OCI-LY7 (cell line): ENCODE data around the gene VIL1. TPM values are rescaled to one million over a fixed set of nuclear protein-coding genes. Genes with fewer than 3 reads are reported as not detected.

ENCODE experiments used
- BruUV-seq: library from RNA; stranded (reverse); fragments of 400-500 nt; replicated peaks from 2 replicates; lab custom pipeline; 2021; lab: Mats Ljungman, UMichigan
- CTCF ChIA-PET: fragments of 300-600 bp; sonication (Branson Sonifier 250); formaldehyde crosslinking; loops from one replicate; lab custom pipeline; 2022; ENCODE audit warnings: antibody characterized with exemption; ENCODE audit not compliant: unreplicated experiment; lab: Charles Lee
- POLR2A ChIA-PET: fragments of 300-600 bp; sonication (Branson Sonifier 250); formaldehyde crosslinking; loops from one replicate; lab custom pipeline; 2022; ENCODE audit warnings: antibody characterized with exemption; lab: Charles Lee
- DNase-seq: peaks from one replicate; pipeline ENCODE4 v3.0.0-alpha.2; 2015; ENCODE audit warnings: low spot score
- H2AFZ ChIP-seq: fragments of 200-600 bp; sonication (generic), shearing (Covaris generic); 2 replicates; pipeline ENCODE4 v1.6.1; 2014; ENCODE audit warnings: mild to moderate bottlenecking, antibody characterized with exemption, low read length, moderate library complexity
- H3K27ac ChIP-seq: fragments of 200-600 bp; sonication (generic); 2 replicates; pipeline ENCODE4 v1.5.1; 2014; ENCODE audit warnings: mixed run types, low read depth, mild to moderate bottlenecking, moderate library complexity, low read length, inconsistent platforms; ENCODE audit not compliant: poor library complexity, severe bottlenecking
- H3K36me3 ChIP-seq: fragments of 200-600 bp; sonication (generic); 2 replicates; pipeline ENCODE4 v1.6.1; 2014; ENCODE audit warnings: mild to moderate bottlenecking, antibody characterized with exemption, low read length, moderate library complexity, mixed read lengths; ENCODE audit not compliant: insufficient read depth
- H3K4me1 ChIP-seq: fragments of 200-600 bp; sonication (generic); 2 replicates; pipeline ENCODE4 v1.5.1; 2014; ENCODE audit warnings: mild to moderate bottlenecking, low read length; ENCODE audit not compliant: insufficient read depth, poor library complexity, severe bottlenecking
- H3K4me2 ChIP-seq: fragments of 200-600 bp; sonication (generic); 2 replicates; pipeline ENCODE4 v1.6.1; 2014; ENCODE audit warnings: mild to moderate bottlenecking, low read length
- H3K4me3 ChIP-seq: fragments of 200-600 bp; sonication (generic); 2 replicates; pipeline ENCODE4 v1.5.1; 2014; ENCODE audit warnings: mild to moderate bottlenecking, low read depth, low read length; ENCODE audit not compliant: poor library complexity, severe bottlenecking
- H3K79me2 ChIP-seq: fragments of 200-600 bp; sonication (generic); 2 replicates; pipeline ENCODE4 v1.6.1; 2016; ENCODE audit warnings: low read depth, mild to moderate bottlenecking, low read length, moderate library complexity, mixed read lengths; ENCODE audit not compliant: insufficient read depth
- H3K9me2 ChIP-seq: fragments of 200-600 bp; sonication (generic); 2 replicates; pipeline ENCODE4 v1.6.1; 2016; ENCODE audit warnings: mild to moderate bottlenecking, low read length, mixed read lengths; ENCODE audit not compliant: insufficient read depth
- H3K9me3 ChIP-seq: fragments of 200-600 bp; sonication (generic); 2 replicates; pipeline ENCODE4 v1.6.1; 2014; ENCODE audit warnings: mild to moderate bottlenecking, mixed run types, low read length, mixed read lengths
- H4K20me1 ChIP-seq: fragments of 200-600 bp; sonication (generic); 2 replicates; pipeline ENCODE4 v1.6.1; 2014; ENCODE audit warnings: mild to moderate bottlenecking, antibody characterized with exemption, low read length, moderate library complexity, mixed read lengths; ENCODE audit not compliant: insufficient read depth
- EZH2phosphoT487 ChIP-seq: fragments of 200-600 bp; sonication (generic); IDR thresholded peaks from 2 replicates; pipeline ENCODE4 v1.6.1; 2018; ENCODE audit warnings: low read depth, borderline replicate concordance, mild to moderate bottlenecking, mixed run types, antibody characterized with exemption, low read length, moderate library complexity, mixed read lengths
- intact Hi-C: fragments of 100-400 bp; cut with micrococcal nuclease; formaldehyde crosslinking; loops from one replicate; pipeline ENCODE4 v1.10.0; 2022; ENCODE audit not compliant: unreplicated experiment
- total RNA-seq, 2 experiments: library from RNA; depleted of rRNA in 1 of 2; stranded (reverse); fragments of >200 nt in 1 of 2; shearing (Covaris generic) in 1 of 2; gene quantifications; 2 replicates each; pipeline ENCODE4 v1.2.3, GENCODE V29; 2014 to 2022
- TF ChIP-seq, protein P1 (sequence below): fragments of 200-600 bp; sonication (generic); conservative IDR thresholded peaks from 2 replicates; pipeline ENCODE4 v1.5.1; 2014; ENCODE audit warnings: mild to moderate bottlenecking, antibody characterized with exemption, low read length, moderate library complexity, mixed read lengths

Gene VIL1
- total RNA-seq, 2 experiments from 2014 or later, result 0.47 TPM; not detected in 1

DNA sequence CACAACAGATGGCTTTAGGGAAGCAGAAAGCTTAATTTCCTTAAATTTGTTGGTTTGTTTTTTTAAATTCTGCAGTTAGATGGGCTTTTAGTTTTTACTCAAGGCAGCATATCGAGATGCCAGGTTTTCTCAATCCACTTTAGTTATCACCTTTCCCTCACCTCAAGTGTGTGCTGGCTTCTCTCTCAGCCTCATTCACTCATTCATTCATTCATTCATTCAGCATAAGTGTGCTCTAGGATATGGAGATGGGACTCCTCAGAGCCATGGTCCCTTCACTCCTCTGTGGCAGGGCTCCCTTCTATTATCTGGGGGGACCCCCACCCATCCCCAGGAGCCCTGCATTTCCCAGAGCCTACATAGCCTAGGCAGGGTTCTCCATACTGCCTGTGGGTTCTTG lies 19.0 kb downstream of the VIL1 start:
- CTCF ChIA-PET, result no interaction called here
- no peak overlapping the region for H3K27ac ChIP-seq
- H3K4me1 ChIP-seq, result peaks cover 9% of the 10 kb centered on the region
- BruUV-seq, result no TSS peak
- no peak overlapping the region for H3K4me2 ChIP-seq
- POLR2A ChIA-PET, result interaction anchor here (0.8 kb wide), 1 partner anchor 24 kb away, joined by 7 read pairs; no protein-coding TSS in a partner anchor
- H2AFZ ChIP-seq, result no peak overlapping the region
- H3K79me2 ChIP-seq, result no peaks in the 10 kb centered on the region
- no peaks in the 10 kb centered on the region for H3K9me2 ChIP-seq
- no peaks in the 10 kb centered on the region for H3K9me3 ChIP-seq
- no peak for TF ChIP-seq EZH2phosphoT487
- TF ChIP-seq, protein P1, sequence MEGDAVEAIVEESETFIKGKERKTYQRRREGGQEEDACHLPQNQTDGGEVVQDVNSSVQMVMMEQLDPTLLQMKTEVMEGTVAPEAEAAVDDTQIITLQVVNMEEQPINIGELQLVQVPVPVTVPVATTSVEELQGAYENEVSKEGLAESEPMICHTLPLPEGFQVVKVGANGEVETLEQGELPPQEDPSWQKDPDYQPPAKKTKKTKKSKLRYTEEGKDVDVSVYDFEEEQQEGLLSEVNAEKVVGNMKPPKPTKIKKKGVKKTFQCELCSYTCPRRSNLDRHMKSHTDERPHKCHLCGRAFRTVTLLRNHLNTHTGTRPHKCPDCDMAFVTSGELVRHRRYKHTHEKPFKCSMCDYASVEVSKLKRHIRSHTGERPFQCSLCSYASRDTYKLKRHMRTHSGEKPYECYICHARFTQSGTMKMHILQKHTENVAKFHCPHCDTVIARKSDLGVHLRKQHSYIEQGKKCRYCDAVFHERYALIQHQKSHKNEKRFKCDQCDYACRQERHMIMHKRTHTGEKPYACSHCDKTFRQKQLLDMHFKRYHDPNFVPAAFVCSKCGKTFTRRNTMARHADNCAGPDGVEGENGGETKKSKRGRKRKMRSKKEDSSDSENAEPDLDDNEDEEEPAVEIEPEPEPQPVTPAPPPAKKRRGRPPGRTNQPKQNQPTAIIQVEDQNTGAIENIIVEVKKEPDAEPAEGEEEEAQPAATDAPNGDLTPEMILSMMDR, result no peak
- intact Hi-C loops, result loop anchor here (10.0 kb wide), 1 partner anchor 407 kb away; no protein-coding TSS in a partner anchor
- no peak for DNase-seq
- H3K4me3 ChIP-seq, result no peak overlapping the region
- no peaks in the 10 kb centered on the region for H3K36me3 ChIP-seq
- no peaks in the 10 kb centered on the region for H4K20me1 ChIP-seq

DNA sequence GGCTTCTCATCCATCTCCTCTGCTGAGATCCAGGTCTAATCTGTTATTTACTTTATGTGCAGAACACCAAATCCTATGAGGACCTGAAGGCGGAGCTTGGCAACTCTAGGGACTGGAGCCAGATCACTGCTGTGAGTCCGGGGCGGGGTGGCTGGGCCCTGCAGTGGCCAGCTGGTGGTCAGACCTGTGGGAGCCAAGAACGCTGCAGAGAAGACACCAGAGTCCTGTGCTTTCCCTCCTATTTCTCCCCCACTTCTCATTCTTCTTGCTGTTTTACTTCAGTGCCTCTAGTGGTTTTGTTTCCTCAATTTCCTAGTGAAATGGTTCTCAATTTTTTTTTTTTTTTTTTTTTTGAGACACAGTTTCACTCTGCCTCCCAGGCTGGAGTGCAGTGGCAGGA lies 19.7 kb downstream of the VIL1 start:
- ChIA-PET CTCF (no interaction called here), POLR2A (interaction anchor here (0.8 kb wide), 1 partner anchor 23 kb away, joined by 7 read pairs; no protein-coding TSS in a partner anchor)
- Histone ChIP-seq H2AFZ (no peak overlapping the region), H3K4me2 (no peak overlapping the region), H4K20me1 (no peaks in the 10 kb centered on the region), H3K79me2 (no peaks in the 10 kb centered on the region), H3K36me3 (no peaks in the 10 kb centered on the region), H3K9me3 (no peaks in the 10 kb centered on the region), H3K4me1 (peaks cover 9% of the 10 kb centered on the region), H3K9me2 (no peaks in the 10 kb centered on the region), H3K27ac (no peak overlapping the region), H3K4me3 (no peak overlapping the region)
- no peak for TF ChIP-seq EZH2phosphoT487
- TF ChIP-seq, protein P1, result no peak
- DNase-seq, result peak; percentile 25
- intact Hi-C loops, result loop anchor here (10.0 kb wide), 1 partner anchor 406 kb away; no protein-coding TSS in a partner anchor
- no TSS peak for BruUV-seq

DNA sequence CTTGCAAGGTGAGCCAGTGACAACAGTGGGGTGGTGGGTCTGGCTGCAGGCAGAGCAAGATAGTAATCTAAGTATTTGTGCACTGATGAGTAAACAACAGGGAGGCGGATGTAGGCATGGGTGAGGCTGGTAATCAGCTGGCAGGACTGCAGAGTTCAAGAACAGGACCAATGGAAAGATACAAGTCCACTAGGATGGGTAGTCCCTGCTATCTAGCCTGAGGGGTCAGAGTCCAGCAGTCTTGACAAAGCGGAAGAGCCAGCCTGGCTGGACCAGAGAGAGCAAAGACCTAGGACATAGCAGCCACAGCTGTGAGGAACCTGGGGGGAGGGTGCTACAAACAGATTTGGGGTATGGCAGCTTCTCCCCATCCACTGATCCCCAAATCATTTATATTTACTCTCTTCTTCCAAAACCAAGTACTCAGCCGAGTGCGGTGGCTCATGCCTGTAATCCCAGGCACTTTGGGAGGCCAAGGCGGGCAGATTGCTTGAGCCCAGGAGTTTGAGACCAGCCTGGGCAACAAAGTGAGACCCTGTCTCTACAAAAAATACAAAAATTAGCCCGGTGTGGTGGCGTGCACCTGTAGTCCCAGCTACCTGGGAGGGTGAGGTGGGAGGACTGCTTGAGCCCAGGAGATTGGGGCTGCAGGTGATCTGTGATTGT lies 25.9 kb downstream of the VIL1 start:
- BruUV-seq, result no TSS peak
- no peaks in the 10 kb centered on the region for H3K9me3 ChIP-seq
- H3K4me3 ChIP-seq, result no peak overlapping the region
- intact Hi-C loops, result no loop called here
- no peak overlapping the region for H3K4me2 ChIP-seq
- no peak overlapping the region for H2AFZ ChIP-seq
- no peaks in the 10 kb centered on the region for H3K79me2 ChIP-seq
- no peak for DNase-seq
- H3K27ac ChIP-seq, result no peak overlapping the region
- CTCF ChIA-PET, result no interaction called here
- POLR2A ChIA-PET, result no interaction called here
- H3K9me2 ChIP-seq, result no peaks in the 10 kb centered on the region
- no peak for TF ChIP-seq EZH2phosphoT487
- TF ChIP-seq, protein P1, result no peak
- no peaks in the 10 kb centered on the region for H4K20me1 ChIP-seq
- H3K36me3 ChIP-seq, result peaks cover 19% of the 10 kb centered on the region
- no peaks in the 10 kb centered on the region for H3K4me1 ChIP-seq
